Keratinocyte (primary cell): ENCODE measurements around the gene LASP1NB.

Experiments used
- DNase-seq: peaks from one replicate; pipeline ENCODE4 v3.0.0-alpha.2; 2011; ENCODE audit warnings: low read depth, missing footprints, low spot score
- FAIRE-seq: peaks from 2 replicates; lab custom pipeline; 2011; peaks lifted over from hg19 to GRCh38; lab: Jason Lieb, UNC
- H2AFZ ChIP-seq: 2 replicates; pipeline ENCODE4 v1.6.0; 2012; ENCODE audit warnings: low read length, control low read depth, inconsistent platforms; ENCODE audit not compliant: control insufficient read depth
- H3K27ac ChIP-seq: 2 replicates; pipeline ENCODE4 v1.5.1; 2011; ENCODE audit warnings: low read length; ENCODE audit not compliant: control insufficient read depth, insufficient read depth
- H3K27me3 ChIP-seq: 3 replicates; pipeline ENCODE4 v1.6.0; 2011; ENCODE audit warnings: low read length; ENCODE audit not compliant: control insufficient read depth, insufficient read depth; ENCODE audit errors: extremely low read depth
- H3K36me3 ChIP-seq, 2 experiments: 2 replicates in 1 of 2; 3 replicates in 1 of 2; pipeline ENCODE4 v1.5.1; 2011; ENCODE audit warnings: low read length in 2 of 2, mild to moderate bottlenecking in 1 of 2; ENCODE audit not compliant: control insufficient read depth in 2 of 2, insufficient read depth in 2 of 2; ENCODE audit errors: extremely low read depth in 1 of 2
- H3K4me1 ChIP-seq: 3 replicates; pipeline ENCODE4 v1.5.1; 2011; ENCODE audit warnings: low read length; ENCODE audit not compliant: control insufficient read depth, insufficient read depth; ENCODE audit errors: extremely low read depth
- H3K4me2 ChIP-seq: 3 replicates; pipeline ENCODE4 v1.6.0; 2011; ENCODE audit warnings: low read depth, low read length; ENCODE audit not compliant: control insufficient read depth, insufficient read depth; ENCODE audit errors: extremely low read depth
- H3K4me3 ChIP-seq, 3 experiments: fragments of 200-600 bp in 1 of 3; sonication (generic) in 1 of 3; 2 replicates in 2 of 3; 3 replicates in 1 of 3; pipeline ENCODE4 v1.5.1; 2011 to 2016; ENCODE audit warnings: low read length in 3 of 3, mild to moderate bottlenecking in 3 of 3, control low read depth in 2 of 3, inconsistent platforms in 1 of 3, low read depth in 1 of 3, mixed read lengths in 1 of 3, mixed run types in 1 of 3, moderate library complexity in 1 of 3; ENCODE audit not compliant: control insufficient read depth in 2 of 3, insufficient read depth in 2 of 3; ENCODE audit errors: extremely low read depth in 1 of 3
- H3K79me2 ChIP-seq: 2 replicates; pipeline ENCODE4 v1.6.0; 2012; ENCODE audit warnings: low read length; ENCODE audit not compliant: control insufficient read depth, insufficient read depth
- H3K9ac ChIP-seq: 3 replicates; pipeline ENCODE4 v1.6.0; 2011; ENCODE audit warnings: low read length; ENCODE audit not compliant: control insufficient read depth, insufficient read depth; ENCODE audit errors: extremely low read depth
- H3K9me1 ChIP-seq: 3 replicates; pipeline ENCODE4 v1.6.0; 2011; ENCODE audit warnings: low read length; ENCODE audit not compliant: control insufficient read depth, insufficient read depth; ENCODE audit errors: extremely low read depth
- H3K9me3 ChIP-seq: 2 replicates; pipeline ENCODE4 v1.5.1; 2012; ENCODE audit warnings: low read depth, low read length; ENCODE audit not compliant: control insufficient read depth
- H4K20me1 ChIP-seq: 3 replicates; pipeline ENCODE4 v1.6.0; 2011; ENCODE audit warnings: low read length; ENCODE audit not compliant: control insufficient read depth, insufficient read depth; ENCODE audit errors: extremely low read depth
- EZH2 ChIP-seq: IDR thresholded peaks from one replicate; pipeline ENCODE4 v1.6.1; 2012; ENCODE audit warnings: inconsistent platforms, mild to moderate bottlenecking, low read length, moderate library complexity
- dilution Hi-C: fragments of 300-500 bp; cut with MboI; formaldehyde crosslinking; loops from one replicate; pipeline ENCODE4 v1.7.0; 2020; ENCODE audit warnings: low sequenced_read_pairs; ENCODE audit not compliant: extremely low pct_ligation_motif_present
- TF ChIP-seq, protein P1 (sequence below), 3 experiments: IDR thresholded peaks in 1 of 3; conservative IDR thresholded peaks in 1 of 3; optimal IDR thresholded peaks in 1 of 3; 2 replicates in 2 of 3; 3 replicates in 1 of 3; pipeline versions ENCODE3 to v1.5.1; 2011; ENCODE audit warnings: low read length in 3 of 3, mild to moderate bottlenecking in 3 of 3, moderate library complexity in 2 of 3, control low read depth in 1 of 3, inconsistent platforms in 1 of 3; ENCODE audit not compliant: insufficient read depth in 2 of 3; ENCODE audit errors: extremely low read depth in 1 of 3

The LASP1NB gene

DNA sequence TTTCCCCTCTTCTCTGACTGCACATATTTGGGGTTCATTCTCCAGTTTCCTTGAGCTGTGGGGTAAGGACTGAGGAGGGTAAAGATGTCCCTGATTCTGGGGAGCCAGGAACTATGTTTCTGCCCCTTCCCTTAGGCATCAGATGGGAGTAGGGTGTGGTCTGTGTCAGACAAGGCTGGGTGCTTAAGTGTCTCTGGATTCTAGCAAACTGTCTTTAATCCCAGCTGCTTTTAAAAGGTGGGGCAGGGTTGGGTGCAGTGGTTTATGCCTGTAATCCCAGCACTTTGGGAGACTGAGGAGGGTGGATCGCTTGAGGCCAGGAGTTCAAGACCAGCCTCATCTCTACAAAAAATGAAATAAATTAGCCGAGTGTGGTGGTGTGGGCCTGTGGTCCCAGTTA is 42.5 kb upstream of the LASP1NB start:
- H3K79me2 ChIP-seq = peaks cover 77% of the 10 kb centered on the region
- no peak overlapping the region for H3K27ac ChIP-seq
- TF ChIP-seq, protein P1, sequence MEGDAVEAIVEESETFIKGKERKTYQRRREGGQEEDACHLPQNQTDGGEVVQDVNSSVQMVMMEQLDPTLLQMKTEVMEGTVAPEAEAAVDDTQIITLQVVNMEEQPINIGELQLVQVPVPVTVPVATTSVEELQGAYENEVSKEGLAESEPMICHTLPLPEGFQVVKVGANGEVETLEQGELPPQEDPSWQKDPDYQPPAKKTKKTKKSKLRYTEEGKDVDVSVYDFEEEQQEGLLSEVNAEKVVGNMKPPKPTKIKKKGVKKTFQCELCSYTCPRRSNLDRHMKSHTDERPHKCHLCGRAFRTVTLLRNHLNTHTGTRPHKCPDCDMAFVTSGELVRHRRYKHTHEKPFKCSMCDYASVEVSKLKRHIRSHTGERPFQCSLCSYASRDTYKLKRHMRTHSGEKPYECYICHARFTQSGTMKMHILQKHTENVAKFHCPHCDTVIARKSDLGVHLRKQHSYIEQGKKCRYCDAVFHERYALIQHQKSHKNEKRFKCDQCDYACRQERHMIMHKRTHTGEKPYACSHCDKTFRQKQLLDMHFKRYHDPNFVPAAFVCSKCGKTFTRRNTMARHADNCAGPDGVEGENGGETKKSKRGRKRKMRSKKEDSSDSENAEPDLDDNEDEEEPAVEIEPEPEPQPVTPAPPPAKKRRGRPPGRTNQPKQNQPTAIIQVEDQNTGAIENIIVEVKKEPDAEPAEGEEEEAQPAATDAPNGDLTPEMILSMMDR (optimal IDR thresholded peaks at IDR 0.05 in 1 of 3, IDR thresholded peaks at IDR 0.05 in 1 of 3, conservative IDR thresholded peaks at IDR 0.05 in 1 of 3; ENCODE audit: extremely low read depth in 1 of 3, insufficient read depth in 2 of 3, low read length in 3 of 3) = no peak
- TF ChIP-seq EZH2 = no peak
- H3K9ac ChIP-seq = no peak overlapping the region
- H3K4me3 ChIP-seq = no peak overlapping the region
- no peaks in the 10 kb centered on the region for H3K9me3 ChIP-seq
- H3K9me1 ChIP-seq = peaks cover 5% of the 10 kb centered on the region
- peaks cover 8% of the 10 kb centered on the region for H4K20me1 ChIP-seq
- H3K4me2 ChIP-seq = peak overlapping the region; percentile 25
- H3K36me3 ChIP-seq = peaks cover 29 to 52% of the 10 kb centered on the region in 2 experiments
- no peak overlapping the region for H2AFZ ChIP-seq
- FAIRE-seq (no peak), DNase-seq (no peak)
- H3K27me3 ChIP-seq = no peaks in the 10 kb centered on the region
- dilution Hi-C loops = no loop called here
- peaks cover 54% of the 10 kb centered on the region for H3K4me1 ChIP-seq

DNA sequence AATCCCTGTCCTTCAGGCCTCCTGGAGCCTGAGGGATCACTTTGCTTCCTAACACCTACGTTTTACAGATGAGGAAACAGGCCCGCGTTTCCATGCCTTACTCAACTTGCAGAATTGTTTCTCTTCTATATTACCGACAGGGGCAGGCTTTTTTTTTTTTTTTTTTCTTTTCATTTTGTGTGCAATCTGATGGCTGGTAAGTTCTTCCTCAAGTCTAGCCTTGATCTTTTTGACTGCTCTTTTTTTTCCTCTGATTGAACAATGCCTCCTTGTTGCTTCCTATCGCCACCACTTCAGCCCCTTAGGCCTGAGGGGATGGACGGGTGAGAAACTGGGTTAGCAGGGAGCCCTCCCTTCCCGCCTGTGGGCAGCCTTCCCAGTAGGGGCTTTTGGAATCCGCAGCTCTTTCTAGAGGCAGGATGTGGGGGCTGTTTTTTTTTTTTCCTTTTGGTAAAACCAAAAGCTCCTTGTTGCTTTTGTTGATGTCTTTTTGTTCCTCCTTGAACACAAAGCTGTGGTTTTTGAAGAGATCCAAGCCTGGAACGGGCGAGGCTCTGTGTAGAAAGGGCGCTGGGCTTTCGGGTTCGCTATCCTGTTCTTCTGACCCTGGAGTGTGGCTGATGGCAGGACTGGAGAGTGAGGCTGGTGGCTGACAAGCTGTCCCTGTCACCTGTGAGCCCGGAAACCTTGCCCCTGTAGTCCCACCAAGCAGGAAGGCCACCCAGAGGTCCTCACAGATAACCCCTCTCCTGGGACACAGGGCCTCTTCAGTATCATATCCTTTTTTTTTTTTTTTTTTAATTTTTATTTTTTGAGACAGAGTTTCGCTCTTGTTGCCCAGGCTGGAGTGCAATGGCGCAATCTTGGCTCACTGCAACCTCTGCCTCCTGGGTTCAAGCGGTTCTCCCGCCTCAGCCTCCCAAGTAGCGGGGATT is 41.6 kb upstream of the LASP1NB start:
- dilution Hi-C loops = no loop called here
- Histone ChIP-seq H3K27ac (peak overlapping the region; percentile 36), H3K4me2 (peak overlapping the region; percentile 44), H3K9ac (peak overlapping the region; percentile 32), H3K4me1 (peaks cover 50% of the 10 kb centered on the region), H3K9me3 (no peaks in the 10 kb centered on the region), H3K27me3 (no peaks in the 10 kb centered on the region), H4K20me1 (peaks cover 10% of the 10 kb centered on the region), H3K9me1 (peaks cover 5% of the 10 kb centered on the region), H3K4me3 (no peak overlapping the region), H3K36me3 (peaks cover 27 to 50% of the 10 kb centered on the region in 2 experiments), H3K79me2 (peaks cover 76% of the 10 kb centered on the region), H2AFZ (no peak overlapping the region)
- no peak for TF ChIP-seq EZH2
- TF ChIP-seq, protein P1 (optimal IDR thresholded peaks at IDR 0.05 in 1 of 3, IDR thresholded peaks at IDR 0.05 in 1 of 3, conservative IDR thresholded peaks at IDR 0.05 in 1 of 3; ENCODE audit: extremely low read depth in 1 of 3, insufficient read depth in 2 of 3, low read length in 3 of 3) = peak in 2 of 3 experiments; percentile 9 to 22
- no peak for FAIRE-seq
- no peak for DNase-seq
